HL-60/S4 treated with phorbol 12-myristate 13-acetate at 8.2 ng/mL for 4 days and 3 days (cell line): ENCODE results near the gene CELSR1.

ENCODE experiments used
- in situ Hi-C: fragments of 300-500 bp; cut with MboI; formaldehyde crosslinking; loops from 2 replicates; pipeline ENCODE4 v1.15.0; 2022; ENCODE audit warnings: low sequenced_read_pairs

The CELSR1 gene

GRCh38 chr22:46574993-46575910 is 37.8 kb upstream of the CELSR1 start:
- in situ Hi-C loops = no loop called here

- in situ Hi-C loops = no loop called here
Measured at GRCh38 chr22:46574438-46574992, 37.1 kb upstream of the CELSR1 start.

GRCh38 chr22:46573781-46574437 is 36.5 kb upstream of the CELSR1 start:
- in situ Hi-C loops = no loop called here

- in situ Hi-C loops = no loop called here
Measured at GRCh38 chr22:46572911-46573780, 35.7 kb upstream of the CELSR1 start.

- in situ Hi-C loops = no loop called here
Measured at GRCh38 chr22:46571642-46572250, 34.3 kb upstream of the CELSR1 start.

GRCh38 chr22:46569848-46570695 is 32.7 kb upstream of the CELSR1 start:
- in situ Hi-C loops = loop anchor here (10.0 kb wide), 1 partner anchor 115 kb away; no protein-coding TSS in a partner anchor

- in situ Hi-C loops = loop anchor here (10.0 kb wide), 1 partner anchor 116 kb away; no protein-coding TSS in a partner anchor
Measured at GRCh38 chr22:46569055-46569847, 31.8 kb upstream of the CELSR1 start.

GRCh38 chr22:46568102-46568809 is 30.8 kb upstream of the CELSR1 start:
- in situ Hi-C loops = loop anchor here (10.0 kb wide), 1 partner anchor 117 kb away; no protein-coding TSS in a partner anchor

GRCh38 chr22:46567471-46567870 is 30.1 kb upstream of the CELSR1 start:
- in situ Hi-C loops = loop anchor here (10.0 kb wide), 1 partner anchor 117 kb away; no protein-coding TSS in a partner anchor

- in situ Hi-C loops = loop anchor here (10.0 kb wide), 1 partner anchor 121 kb away; no protein-coding TSS in a partner anchor
Measured at GRCh38 chr22:46564084-46564714, 26.8 kb upstream of the CELSR1 start.

GRCh38 chr22:46563381-46564083 is 26.1 kb upstream of the CELSR1 start:
- in situ Hi-C loops = loop anchor here (10.0 kb wide), 1 partner anchor 121 kb away; no protein-coding TSS in a partner anchor

- in situ Hi-C loops = loop anchor here (10.0 kb wide), 1 partner anchor 123 kb away; no protein-coding TSS in a partner anchor
Measured at GRCh38 chr22:46561435-46561905, 24.1 kb upstream of the CELSR1 start.

GRCh38 chr22:46560696-46561295 is 23.4 kb upstream of the CELSR1 start:
- in situ Hi-C loops = loop anchor here (10.0 kb wide), 1 partner anchor 124 kb away; no protein-coding TSS in a partner anchor

- in situ Hi-C loops = no loop called here
Measured at GRCh38 chr22:46557736-46558480, 20.5 kb upstream of the CELSR1 start.

- in situ Hi-C loops = no loop called here
Measured at GRCh38 chr22:46556775-46557174, 19.4 kb upstream of the CELSR1 start.
